ENCODE data around the gene TWIST1.

Gene TWIST1

DNA sequence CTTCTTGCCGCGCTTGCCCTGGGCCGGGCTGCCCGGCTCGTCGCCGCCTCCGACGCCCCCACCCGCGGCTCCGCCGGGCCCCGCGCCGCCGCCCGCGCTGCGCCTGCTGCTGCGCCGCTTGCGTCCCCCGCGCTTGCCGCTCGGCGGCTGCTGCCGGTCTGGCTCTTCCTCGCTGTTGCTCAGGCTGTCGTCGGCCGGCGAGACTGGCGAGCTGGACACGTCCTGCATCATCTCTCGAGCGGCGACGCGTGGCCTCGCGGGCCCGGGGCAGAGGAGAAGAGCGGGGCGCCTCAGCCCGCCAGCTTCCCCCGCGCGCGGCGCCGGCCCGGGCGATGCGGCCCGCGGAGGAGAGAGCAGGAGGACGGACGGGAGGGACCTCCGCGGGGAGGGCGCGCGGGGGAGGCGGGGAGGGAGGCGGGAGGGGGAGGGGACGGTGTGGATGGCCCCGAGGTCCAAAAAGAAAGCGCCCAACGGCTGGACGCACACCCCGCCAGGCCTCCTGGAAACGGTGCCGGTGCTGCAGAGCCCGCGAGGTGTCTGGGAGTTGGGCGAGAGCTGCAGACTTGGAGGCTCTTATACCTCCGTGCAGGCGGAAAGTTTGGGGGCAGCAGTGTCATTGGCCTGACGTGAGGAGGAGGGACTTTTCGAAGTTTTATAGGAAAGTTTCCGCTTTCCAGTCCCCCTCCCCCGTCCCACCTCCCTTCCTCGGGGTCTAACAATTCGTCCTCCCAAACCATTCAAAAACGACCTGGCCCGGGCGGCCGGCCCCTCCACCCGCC lies at the start of gene TWIST1:
TSS of gene TWIST1 (minus strand) at position 546 of the 779 bp plus-strand sequence. CDS start at position 231, 315 bp downstream.
- in situ Hi-C loops (cut with HindIII; ENCODE audit: low sequenced_read_pairs) = no loop called here
- no peak for TF ChIP-seq CTCF (IDR thresholded peaks at IDR 0.05; ENCODE audit: low read depth, low read length)
- H3K4me3 ChIP-seq (ENCODE audit: low read depth, low read length) = peak within 1 kb of the TSS; percentile 98
- DNase-seq (ENCODE audit: low read depth, low spot score) = peak; percentile 97

- in situ Hi-C loops (cut with HindIII; ENCODE audit: low sequenced_read_pairs) = no loop called here
- no peak for DNase-seq (ENCODE audit: low read depth, low spot score)
- no peak for TF ChIP-seq CTCF (IDR thresholded peaks at IDR 0.05; ENCODE audit: low read depth, low read length)
- no peak overlapping the region for H3K4me3 ChIP-seq (ENCODE audit: low read depth, low read length)
These were observed 44.2 kb upstream of the TWIST1 start for GRCh38 chr7:19161671-19162070.

GRCh38 chr7:19146699-19147098 lies 29.3 kb upstream of the TWIST1 start:
- in situ Hi-C loops (cut with HindIII; ENCODE audit: low sequenced_read_pairs) = no loop called here
- peak; percentile 53 for DNase-seq (ENCODE audit: low read depth, low spot score)

GRCh38 chr7:19145434-19146115 lies 28.1 kb upstream of the TWIST1 start:
- no peak for TF ChIP-seq CTCF (IDR thresholded peaks at IDR 0.05; ENCODE audit: low read depth, low read length)
- DNase-seq (ENCODE audit: low read depth, low spot score) = no peak
- H3K4me3 ChIP-seq (ENCODE audit: low read depth, low read length) = no peak overlapping the region
- in situ Hi-C loops (cut with HindIII; ENCODE audit: low sequenced_read_pairs) = no loop called here

More at GRCh38 chr7:19146699-19147098, 29.3 kb upstream of the TWIST1 start:
- no peak overlapping the region for H3K4me3 ChIP-seq (ENCODE audit: low read depth, low read length)
- no peak for TF ChIP-seq CTCF (IDR thresholded peaks at IDR 0.05; ENCODE audit: low read depth, low read length)

DNA sequence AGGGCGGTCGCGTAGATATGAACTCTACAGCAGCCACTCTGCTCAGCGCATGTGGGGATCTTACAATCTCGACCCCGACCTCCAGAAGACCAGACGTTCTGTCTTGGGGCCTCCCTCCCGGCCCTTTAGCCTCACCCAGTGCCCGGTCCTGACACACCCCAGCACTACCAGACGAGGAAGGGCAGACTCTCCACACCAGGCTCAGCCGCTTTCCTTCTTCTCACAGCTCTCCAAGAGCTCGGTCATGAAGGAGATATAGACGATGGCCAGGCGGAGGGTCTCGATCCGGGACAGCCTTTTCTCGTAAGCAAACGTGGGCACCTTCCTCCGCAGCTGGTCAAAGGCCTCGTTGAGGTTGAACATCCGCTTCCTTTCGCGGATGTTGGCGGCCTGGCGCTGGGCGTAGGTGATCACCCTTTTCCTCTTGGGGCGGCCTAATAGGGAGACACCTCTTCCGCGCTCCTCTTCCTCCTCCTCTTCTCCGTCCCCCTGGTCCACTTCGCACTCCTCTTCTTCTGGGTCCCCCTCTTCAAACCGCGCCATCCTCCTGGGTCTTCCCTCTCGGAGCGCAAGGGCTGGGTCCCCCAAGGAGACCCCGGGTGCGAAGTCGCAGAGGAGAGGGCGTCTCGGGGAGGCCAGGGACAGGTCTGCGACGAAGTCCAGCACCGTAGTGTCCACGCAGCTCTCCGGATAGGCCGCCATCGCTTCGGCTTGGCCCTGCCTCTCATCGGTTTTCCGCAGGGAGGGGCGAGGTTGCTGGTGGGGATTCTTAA lies 27.4 kb upstream of the TWIST1 start, which contains the start of gene FERD3L:
TSS of gene FERD3L (minus strand) at position 761 of the 773 bp plus-strand sequence. CDS start at position 702, 59 bp downstream.
- no peak for DNase-seq (ENCODE audit: low read depth, low spot score)
- TF ChIP-seq CTCF (IDR thresholded peaks at IDR 0.05; ENCODE audit: low read depth, low read length) = no peak
- peak within 1 kb of the TSS; percentile 12 for H3K4me3 ChIP-seq (ENCODE audit: low read depth, low read length)
- in situ Hi-C loops (cut with HindIII; ENCODE audit: low sequenced_read_pairs) = no loop called here

DNA sequence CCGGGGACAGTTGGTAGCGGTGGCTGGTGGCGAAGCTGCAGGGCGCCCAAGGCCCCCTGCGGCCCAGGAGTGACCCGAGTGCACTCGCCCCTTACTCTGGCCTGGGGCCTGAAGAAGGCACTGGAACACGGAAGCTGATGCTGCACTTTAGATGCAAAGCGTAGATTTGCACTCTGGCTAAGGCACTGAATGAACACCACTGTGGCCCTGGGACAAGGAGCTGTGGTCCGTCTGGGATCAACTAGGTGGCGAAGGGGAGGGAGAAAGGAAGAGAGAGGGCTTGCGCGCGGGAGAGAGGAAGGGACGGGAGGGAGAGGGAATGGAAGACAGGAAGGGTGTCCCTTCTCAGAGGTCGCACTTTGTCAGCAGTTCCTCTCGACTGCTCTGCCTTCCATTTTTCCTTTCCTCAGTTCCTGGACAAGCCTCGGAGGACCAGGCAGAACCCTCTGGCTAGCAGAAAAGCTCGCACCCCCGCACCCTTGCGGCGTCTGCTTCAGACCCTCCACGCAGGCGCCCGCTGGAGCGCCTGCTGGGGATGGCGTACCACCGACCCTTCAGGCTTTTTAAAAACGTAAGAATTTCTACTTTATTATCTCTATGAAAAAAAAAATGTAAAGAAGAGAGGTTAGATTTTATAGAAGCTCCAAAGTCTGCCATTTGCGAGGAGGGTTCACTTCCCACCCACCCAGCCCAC lies 26.6 kb upstream of the TWIST1 start:
- TF ChIP-seq CTCF (IDR thresholded peaks at IDR 0.05; ENCODE audit: low read depth, low read length) = no peak
- peak overlapping the region; percentile 3 for H3K4me3 ChIP-seq (ENCODE audit: low read depth, low read length)
- in situ Hi-C loops (cut with HindIII; ENCODE audit: low sequenced_read_pairs) = no loop called here
- DNase-seq (ENCODE audit: low read depth, low spot score) = no peak
